ENCODE data around the gene IKZF1.

DNA sequence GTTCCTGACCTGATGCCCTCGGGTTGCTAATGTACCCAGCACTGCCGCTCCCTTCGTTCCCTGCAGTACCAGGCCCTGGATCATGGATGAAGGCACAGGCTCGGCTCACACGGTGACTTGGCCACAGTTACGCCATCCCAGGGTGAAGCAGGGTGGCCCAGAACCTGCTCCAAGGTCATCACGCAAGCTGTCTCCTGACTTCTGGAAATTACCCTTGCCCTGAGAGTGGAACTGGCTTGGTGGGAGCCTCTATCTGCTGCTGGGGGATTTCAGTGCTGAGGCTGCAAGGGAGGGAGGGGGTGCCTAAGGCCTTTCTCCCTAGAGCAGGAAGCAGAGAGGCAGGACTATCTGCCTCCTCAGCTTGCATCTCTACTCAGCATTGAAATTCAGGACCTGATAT is 109.0 kb downstream of the IKZF1 start:
- no peak for TF ChIP-seq EZH2 (optimal IDR thresholded peaks at IDR 0.05; ENCODE audit: low read depth, low read length)
- TF ChIP-seq, protein P1, sequence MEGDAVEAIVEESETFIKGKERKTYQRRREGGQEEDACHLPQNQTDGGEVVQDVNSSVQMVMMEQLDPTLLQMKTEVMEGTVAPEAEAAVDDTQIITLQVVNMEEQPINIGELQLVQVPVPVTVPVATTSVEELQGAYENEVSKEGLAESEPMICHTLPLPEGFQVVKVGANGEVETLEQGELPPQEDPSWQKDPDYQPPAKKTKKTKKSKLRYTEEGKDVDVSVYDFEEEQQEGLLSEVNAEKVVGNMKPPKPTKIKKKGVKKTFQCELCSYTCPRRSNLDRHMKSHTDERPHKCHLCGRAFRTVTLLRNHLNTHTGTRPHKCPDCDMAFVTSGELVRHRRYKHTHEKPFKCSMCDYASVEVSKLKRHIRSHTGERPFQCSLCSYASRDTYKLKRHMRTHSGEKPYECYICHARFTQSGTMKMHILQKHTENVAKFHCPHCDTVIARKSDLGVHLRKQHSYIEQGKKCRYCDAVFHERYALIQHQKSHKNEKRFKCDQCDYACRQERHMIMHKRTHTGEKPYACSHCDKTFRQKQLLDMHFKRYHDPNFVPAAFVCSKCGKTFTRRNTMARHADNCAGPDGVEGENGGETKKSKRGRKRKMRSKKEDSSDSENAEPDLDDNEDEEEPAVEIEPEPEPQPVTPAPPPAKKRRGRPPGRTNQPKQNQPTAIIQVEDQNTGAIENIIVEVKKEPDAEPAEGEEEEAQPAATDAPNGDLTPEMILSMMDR (IDR thresholded peaks at IDR 0.05; ENCODE audit: low read length) = no peak

Data from MM.1S (cell line).